ENCODE data around the gene MLLT3.
"Not testable (repeated sequence)": the region's sequence is repeated elsewhere in the genome, so short reads cannot be mapped to it uniquely, and the experiment has no call there.

MLLT3 gene

GRCh38 chr9:20598367-20598766 is 23.9 kb downstream of the MLLT3 start:
- peak; percentile 27 for FAIRE-seq
- no peak for TF ChIP-seq POLR2A (IDR thresholded peaks at IDR 0.05; ENCODE audit: low read depth, low read length)
- DNase-seq (ENCODE audit: insufficient read length, low spot score), result no peak

GRCh38 chr9:20597862-20598261 is 24.4 kb downstream of the MLLT3 start:
- FAIRE-seq, result no peak
- no peak for DNase-seq (ENCODE audit: insufficient read length, low spot score)
- no peak for TF ChIP-seq POLR2A (IDR thresholded peaks at IDR 0.05; ENCODE audit: low read depth, low read length)

GRCh38 chr9:20594608-20595007 is 27.7 kb downstream of the MLLT3 start:
- FAIRE-seq, result peak; percentile 36
- DNase-seq (ENCODE audit: insufficient read length, low spot score), result no peak

GRCh38 chr9:20593537-20593936 is 28.8 kb downstream of the MLLT3 start:
- DNase-seq (ENCODE audit: insufficient read length, low spot score) (no peak), FAIRE-seq (peak; percentile 94)
- TF ChIP-seq POLR2A (IDR thresholded peaks at IDR 0.05; ENCODE audit: low read depth, low read length), result no peak

More at GRCh38 chr9:20594608-20595007, 27.7 kb downstream of the MLLT3 start:
- no peak for TF ChIP-seq POLR2A (IDR thresholded peaks at IDR 0.05; ENCODE audit: low read depth, low read length)

- DNase-seq (ENCODE audit: insufficient read length, low spot score), result no peak
- peak; percentile 6 for FAIRE-seq
- TF ChIP-seq POLR2A (IDR thresholded peaks at IDR 0.05; ENCODE audit: low read depth, low read length), result no peak
Observed at GRCh38 chr9:20593105-20593504, 29.2 kb downstream of the MLLT3 start.

GRCh38 chr9:20592673-20593072 is 29.6 kb downstream of the MLLT3 start:
- TF ChIP-seq POLR2A (IDR thresholded peaks at IDR 0.05; ENCODE audit: low read depth, low read length), result no peak
- peak; percentile 91 for FAIRE-seq
- DNase-seq (ENCODE audit: insufficient read length, low spot score), result peak; percentile 11

GRCh38 chr9:20591223-20591622 is 31.1 kb downstream of the MLLT3 start:
- DNase-seq (ENCODE audit: insufficient read length, low spot score) (no peak), FAIRE-seq (peak; percentile 36)
- TF ChIP-seq POLR2A (IDR thresholded peaks at IDR 0.05; ENCODE audit: low read depth, low read length), result no peak

GRCh38 chr9:20584968-20585643 is 37.2 kb downstream of the MLLT3 start:
- FAIRE-seq (no peak), DNase-seq (ENCODE audit: insufficient read length, low spot score) (no peak)
- no peak for TF ChIP-seq POLR2A (IDR thresholded peaks at IDR 0.05; ENCODE audit: low read depth, low read length)

GRCh38 chr9:20583088-20583487 is 39.2 kb downstream of the MLLT3 start:
- not testable (repeated sequence) for DNase-seq (ENCODE audit: insufficient read length, low spot score); FAIRE-seq

- no peak for DNase-seq (ENCODE audit: insufficient read length, low spot score)
- no peak for FAIRE-seq
- TF ChIP-seq POLR2A (IDR thresholded peaks at IDR 0.05; ENCODE audit: low read depth, low read length), result no peak
Observed at GRCh38 chr9:20582150-20582549, 40.1 kb downstream of the MLLT3 start.

- no peak for TF ChIP-seq POLR2A (IDR thresholded peaks at IDR 0.05; ENCODE audit: low read depth, low read length)
- FAIRE-seq, result no peak
- no peak for DNase-seq (ENCODE audit: insufficient read length, low spot score)
Observed at GRCh38 chr9:20580673-20581072, 41.6 kb downstream of the MLLT3 start.

GRCh38 chr9:20579524-20580314 is 42.6 kb downstream of the MLLT3 start:
- no peak for TF ChIP-seq POLR2A (IDR thresholded peaks at IDR 0.05; ENCODE audit: low read depth, low read length)
- peak; percentile 71 for FAIRE-seq
- DNase-seq (ENCODE audit: insufficient read length, low spot score), result no peak

- DNase-seq (ENCODE audit: insufficient read length, low spot score) (no peak), FAIRE-seq (no peak)
- TF ChIP-seq POLR2A (IDR thresholded peaks at IDR 0.05; ENCODE audit: low read depth, low read length), result no peak
Observed at GRCh38 chr9:20573023-20573422, 49.3 kb downstream of the MLLT3 start.

- no peak for DNase-seq (ENCODE audit: insufficient read length, low spot score)
- FAIRE-seq, result peak; percentile 75
- no peak for TF ChIP-seq POLR2A (IDR thresholded peaks at IDR 0.05; ENCODE audit: low read depth, low read length)
Observed at GRCh38 chr9:20570756-20571155, 51.5 kb downstream of the MLLT3 start.

- peak; percentile 84 for FAIRE-seq
- no peak for DNase-seq (ENCODE audit: insufficient read length, low spot score)
- TF ChIP-seq POLR2A (IDR thresholded peaks at IDR 0.05; ENCODE audit: low read depth, low read length), result no peak
Observed at GRCh38 chr9:20570087-20570486, 52.2 kb downstream of the MLLT3 start.

All from H54 (cell line).